Karpas-422 (cell line): ENCODE measurements around the gene RNF5. TPM values are rescaled to one million over a fixed set of nuclear protein-coding genes. Genes with fewer than 3 reads are reported as not detected.
A peak's percentile ranks its signal among the peaks of the same experiment; 100 is the strongest.
"Not testable (repeated sequence)": the region's sequence is repeated elsewhere in the genome, so short reads cannot be mapped to it uniquely, and the experiment has no call there.

ENCODE experiments used
- DNase-seq: peaks from one replicate; pipeline ENCODE4 v3.0.0-alpha.2; 2015
- H2AFZ ChIP-seq: fragments of 200-600 bp; sonication (generic); 2 replicates; pipeline ENCODE4 v1.6.1; 2014; ENCODE audit warnings: antibody characterized with exemption, low read length, mixed read lengths
- H3K27ac ChIP-seq: fragments of 200-600 bp; sonication (generic); 2 replicates; pipeline ENCODE4 v1.5.1; 2014; ENCODE audit warnings: mild to moderate bottlenecking, low read length, moderate library complexity
- H3K27me3 ChIP-seq: fragments of 200-600 bp; sonication (generic); 2 replicates; pipeline ENCODE4 v1.6.1; 2014; ENCODE audit warnings: low read length, mixed read lengths
- H3K36me3 ChIP-seq: fragments of 200-600 bp; sonication (generic); 2 replicates; pipeline ENCODE4 v1.6.1; 2014; ENCODE audit warnings: low read length, mixed read lengths; ENCODE audit not compliant: insufficient read depth
- H3K4me1 ChIP-seq: fragments of 200-600 bp; sonication (generic); 2 replicates; pipeline ENCODE4 v1.6.1; 2014; ENCODE audit warnings: mild to moderate bottlenecking, low read length, mixed read lengths
- H3K4me2 ChIP-seq: fragments of 200-600 bp; sonication (generic); 2 replicates; pipeline ENCODE4 v1.6.1; 2014; ENCODE audit warnings: low read length, low read depth, mild to moderate bottlenecking; ENCODE audit not compliant: poor library complexity, severe bottlenecking
- H3K4me3 ChIP-seq: fragments of 200-600 bp; sonication (generic); 2 replicates; pipeline ENCODE4 v1.5.1; 2014; ENCODE audit warnings: mild to moderate bottlenecking, antibody characterized with exemption, low read length, mixed read lengths
- H3K79me2 ChIP-seq: fragments of 200-600 bp; sonication (generic); 2 replicates; pipeline ENCODE4 v1.6.1; 2014; ENCODE audit warnings: mild to moderate bottlenecking, low read length, mixed read lengths
- H3K9ac ChIP-seq: fragments of 200-600 bp; sonication (generic); 2 replicates; pipeline ENCODE4 v1.6.0; 2014; ENCODE audit warnings: low read length
- H3K9me2 ChIP-seq: fragments of 200-600 bp; sonication (generic), shearing (Covaris generic); replicated peaks from 2 replicates; pipeline ENCODE4 v1.6.0; 2014; ENCODE audit warnings: mild to moderate bottlenecking, low read length, moderate library complexity; ENCODE audit not compliant: insufficient read depth
- H3K9me3 ChIP-seq: fragments of 300-700, 200-600 bp; sonication (generic); 2 replicates; pipeline ENCODE4 v1.6.1; 2014; ENCODE audit warnings: low read length, mixed read lengths
- H4K20me1 ChIP-seq: fragments of 200-600 bp; sonication (generic); 2 replicates; pipeline ENCODE4 v1.6.1; 2014; ENCODE audit warnings: mild to moderate bottlenecking, antibody characterized with exemption, low read length, low read depth; ENCODE audit not compliant: insufficient read depth
- total RNA-seq: library from RNA; depleted of rRNA; stranded (reverse); fragments of >200 nt; shearing (Covaris generic); gene quantifications from 2 replicates; pipeline ENCODE4 v1.2.3, GENCODE V29; 2014; ENCODE audit warnings: low replicate concordance

RNF5 gene
- total RNA-seq, 1 experiment from 2014 or later: 73.5 TPM

DNA sequence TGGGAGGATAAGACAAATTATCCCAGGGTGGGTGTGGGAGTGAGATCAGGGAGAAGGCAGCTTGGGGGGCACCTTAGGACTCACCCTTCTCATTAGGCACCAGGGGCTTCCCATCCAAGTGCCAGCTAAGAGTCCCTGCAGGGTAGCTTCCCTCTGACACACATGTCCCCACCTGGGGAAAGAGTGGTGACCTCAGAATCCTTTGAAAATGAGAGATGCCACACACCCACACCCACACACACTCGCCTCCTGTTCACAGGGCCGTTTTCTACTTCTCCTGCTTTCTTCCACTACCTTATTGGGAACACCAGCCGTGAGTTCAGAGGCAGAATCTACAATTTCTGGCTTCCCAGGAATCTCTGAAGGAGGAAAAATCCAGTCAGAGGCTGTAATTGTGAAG, 4.8 kb downstream of the RNF5 start:
- Histone ChIP-seq H3K4me1 (peaks cover 40% of the 10 kb centered on the region), H4K20me1 (no peaks in the 10 kb centered on the region), H3K9me2 (no peaks in the 10 kb centered on the region), H3K4me3 (no peak overlapping the region), H3K79me2 (peaks cover 25% of the 10 kb centered on the region), H3K27me3 (no peaks in the 10 kb centered on the region), H3K36me3 (peaks cover 9% of the 10 kb centered on the region), H3K9ac (no peak overlapping the region), H3K9me3 (no peaks in the 10 kb centered on the region), H3K27ac (no peak overlapping the region), H3K4me2 (no peak overlapping the region), H2AFZ (no peak overlapping the region)
- no peak for DNase-seq

DNA sequence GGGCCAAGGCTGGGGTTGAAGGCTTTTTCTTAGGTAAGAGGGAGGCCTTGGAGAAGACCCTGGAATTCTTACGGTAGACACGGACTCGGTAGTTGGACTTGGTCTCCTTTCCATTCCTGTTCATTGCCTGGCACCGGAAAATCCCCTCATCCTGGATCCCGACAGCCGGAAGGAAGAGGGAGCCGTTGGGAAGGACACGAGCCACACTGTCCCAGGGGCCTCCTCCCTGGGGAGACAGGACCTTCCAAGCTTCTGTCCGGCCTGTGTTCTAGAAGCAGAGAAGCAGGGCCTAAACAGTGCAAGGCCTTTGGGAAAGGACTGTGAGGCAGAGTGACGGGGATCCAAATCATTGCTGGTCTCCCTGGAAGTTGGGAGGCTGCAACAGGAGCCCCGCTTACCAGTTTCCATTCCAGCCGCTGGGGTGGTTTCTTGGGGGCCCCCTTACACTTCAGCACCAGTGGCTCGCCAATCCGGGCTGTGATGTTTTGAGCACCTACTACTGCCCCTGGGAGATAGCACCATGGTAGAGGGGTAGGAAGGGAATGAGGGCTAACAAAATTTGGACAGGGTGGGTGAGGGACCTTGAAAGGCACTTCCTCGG, 5.4 kb downstream of the RNF5 start:
- no peaks in the 10 kb centered on the region for H3K27me3 ChIP-seq
- no peaks in the 10 kb centered on the region for H3K9me3 ChIP-seq
- no peak overlapping the region for H3K4me3 ChIP-seq
- no peaks in the 10 kb centered on the region for H4K20me1 ChIP-seq
- no peak overlapping the region for H2AFZ ChIP-seq
- no peak overlapping the region for H3K4me2 ChIP-seq
- peaks cover 9% of the 10 kb centered on the region for H3K36me3 ChIP-seq
- no peak for DNase-seq
- peaks cover 45% of the 10 kb centered on the region for H3K4me1 ChIP-seq
- no peak overlapping the region for H3K27ac ChIP-seq
- H3K9ac ChIP-seq: no peak overlapping the region
- peaks cover 29% of the 10 kb centered on the region for H3K79me2 ChIP-seq
- no peaks in the 10 kb centered on the region for H3K9me2 ChIP-seq

DNA sequence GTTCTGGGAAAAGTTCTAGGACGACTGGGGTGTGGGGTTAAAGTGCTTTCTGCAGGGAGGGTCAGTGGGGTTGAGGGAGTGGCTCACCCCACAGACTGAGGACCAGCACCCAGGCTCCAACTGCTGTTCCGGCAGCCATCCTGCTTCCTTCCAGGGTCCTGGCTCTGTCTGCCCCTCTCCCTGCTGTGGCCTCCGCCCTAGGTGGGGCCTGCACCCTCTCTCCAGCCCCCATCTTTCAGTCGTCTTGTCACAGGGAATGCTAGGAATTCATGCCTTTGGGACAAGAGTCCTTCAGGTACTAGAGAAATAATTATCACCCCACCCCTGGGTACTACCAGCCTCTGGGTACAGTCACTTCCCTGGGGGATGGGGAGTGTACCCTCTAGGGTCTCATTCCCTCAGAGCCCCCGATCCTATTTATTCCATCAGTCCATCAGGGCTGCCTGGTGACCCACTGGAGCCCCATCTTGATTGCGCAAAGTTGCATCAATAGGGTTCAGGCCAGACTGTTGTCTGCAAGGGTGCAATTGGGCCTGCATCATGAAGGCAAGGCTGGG, 6.0 kb downstream of the RNF5 start, which contains the start of gene AGER:
AGER (minus strand) TSS at position 170 of the 557 bp plus-strand sequence; CDS start at position 139, 31 bp downstream.
- peaks cover 9% of the 10 kb centered on the region for H3K36me3 ChIP-seq
- no peaks in the 10 kb centered on the region for H3K9me3 ChIP-seq
- H3K9ac ChIP-seq: no peak within 1 kb of the TSS
- no peaks in the 10 kb centered on the region for H4K20me1 ChIP-seq
- no peak for DNase-seq
- no peaks in the 10 kb centered on the region for H3K27me3 ChIP-seq
- no peak within 1 kb of the TSS for H3K27ac ChIP-seq
- peaks cover 51% of the 10 kb centered on the region for H3K4me1 ChIP-seq
- no peak within 1 kb of the TSS for H3K4me3 ChIP-seq
- H3K4me2 ChIP-seq: no peak within 1 kb of the TSS
- peaks cover 29% of the 10 kb centered on the region for H3K79me2 ChIP-seq
- no peaks in the 10 kb centered on the region for H3K9me2 ChIP-seq
- no peak within 1 kb of the TSS for H2AFZ ChIP-seq

DNA sequence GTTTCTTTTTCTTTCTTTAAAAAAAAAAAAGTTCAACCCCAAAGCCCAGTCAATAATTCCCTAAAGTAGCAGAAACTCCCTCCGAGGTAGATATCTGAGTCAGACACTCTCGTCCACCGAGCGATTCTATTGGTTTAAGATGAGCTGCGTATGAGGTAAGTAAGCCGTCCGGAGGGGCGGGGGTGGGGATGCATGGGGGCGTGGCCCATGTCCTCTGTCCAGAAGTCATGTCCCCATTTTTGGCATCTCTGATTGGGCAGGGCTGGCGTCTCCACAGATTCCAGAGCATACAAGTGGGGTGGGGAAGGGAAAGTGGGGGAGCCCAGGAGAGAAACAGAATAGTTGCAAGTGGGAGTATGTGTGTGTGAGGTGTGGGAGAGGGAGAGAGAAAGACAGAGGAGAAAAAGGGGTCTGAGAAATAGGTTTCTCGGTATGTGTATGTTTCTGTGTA, 7.5 kb downstream of the RNF5 start:
- H3K9me3 ChIP-seq, H4K20me1 ChIP-seq, H3K9ac ChIP-seq, H2AFZ ChIP-seq, H3K27me3 ChIP-seq, H3K4me3 ChIP-seq, H3K36me3 ChIP-seq, H3K9me2 ChIP-seq: not testable (repeated sequence)
- Histone ChIP-seq H3K27ac (0 out of 2 replicates have a peak overlapping the region, but pooled peaks have one; percentile 15), H3K4me2 (peak overlapping the region; percentile 27), H3K4me1 (peaks cover 42% of the 10 kb centered on the region), H3K79me2 (peaks cover 27% of the 10 kb centered on the region)
- DNase-seq: peak; percentile 83

DNA sequence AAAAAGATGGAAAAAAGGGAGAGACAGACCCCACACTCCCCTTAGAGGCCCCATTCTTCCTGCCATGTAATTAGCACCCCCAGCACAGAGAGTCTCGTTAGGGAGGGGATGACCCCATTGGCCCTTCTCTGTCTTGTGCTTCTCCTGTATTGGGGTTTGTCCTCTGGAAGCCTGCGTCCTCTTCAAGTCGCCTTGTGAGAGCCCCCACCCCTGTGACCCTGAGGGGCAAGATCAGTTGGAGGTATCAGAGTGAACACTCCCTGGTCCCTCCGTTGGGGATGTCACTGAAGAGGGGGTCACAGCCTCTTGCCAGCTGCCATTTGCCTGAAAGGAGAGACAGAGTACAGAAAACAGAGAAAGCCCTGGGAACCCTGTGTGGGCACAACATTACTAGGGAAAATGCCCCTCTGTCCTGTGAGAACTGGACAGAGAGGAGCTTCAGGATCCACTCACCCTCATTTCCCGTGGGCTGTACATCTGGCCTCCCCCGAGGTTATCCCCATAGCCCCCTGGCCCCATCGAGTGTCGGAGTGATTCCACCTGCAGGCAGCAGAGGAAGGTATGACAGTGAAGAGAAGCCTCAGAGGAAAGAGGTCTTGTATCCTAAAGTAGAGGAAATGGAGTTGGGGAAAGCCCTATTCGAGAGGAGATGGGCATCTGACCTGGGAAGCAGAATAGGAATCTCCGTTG, 8.1 kb downstream of the RNF5 start:
- Histone ChIP-seq H3K27ac (0 out of 2 replicates have a peak overlapping the region, but pooled peaks have one; percentile 15), H3K4me2 (peak overlapping the region; percentile 27), H3K79me2 (peaks cover 32% of the 10 kb centered on the region), H3K4me1 (peaks cover 47% of the 10 kb centered on the region)
- not testable (repeated sequence) for H3K36me3 ChIP-seq, H3K4me3 ChIP-seq, H3K9me2 ChIP-seq, H3K9me3 ChIP-seq, H3K27me3 ChIP-seq, H2AFZ ChIP-seq, DNase-seq, H4K20me1 ChIP-seq, H3K9ac ChIP-seq

DNA sequence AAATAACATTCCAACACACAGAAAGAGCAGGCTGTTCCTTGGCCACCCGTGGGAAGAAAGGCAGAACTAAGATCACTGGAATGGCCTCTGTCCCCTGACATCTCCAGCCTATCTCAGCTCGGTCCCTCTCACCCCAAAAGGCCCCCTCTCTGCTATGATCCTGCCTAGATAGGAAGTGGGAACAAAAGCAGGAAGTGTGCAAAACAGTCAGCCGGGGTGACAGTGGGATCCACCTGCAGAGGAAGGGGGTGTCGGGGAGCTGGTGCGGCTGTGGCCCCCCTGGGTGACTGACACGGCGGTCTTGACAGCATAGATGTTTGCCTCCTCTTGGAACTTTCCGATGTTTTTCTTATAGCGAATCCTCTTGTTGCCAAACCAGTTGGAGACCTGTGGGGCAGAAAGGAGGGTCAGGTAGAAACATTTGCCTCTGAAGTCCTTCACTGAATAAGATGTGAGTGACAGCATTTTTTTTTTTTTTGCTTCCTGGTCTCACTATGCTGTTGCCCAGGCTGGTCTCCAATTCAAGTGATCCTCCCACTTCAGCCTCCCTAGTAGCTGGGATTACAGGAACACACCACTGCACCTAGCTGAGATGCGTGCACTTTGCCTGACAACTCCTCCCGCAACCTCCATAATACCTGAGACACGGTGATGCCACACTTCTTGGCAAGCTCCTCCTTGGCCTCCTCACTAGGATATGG, 9.0 kb downstream of the RNF5 start:
- H3K9me2 ChIP-seq: no peaks in the 10 kb centered on the region
- DNase-seq: peak; percentile 46
- peaks cover 54% of the 10 kb centered on the region for H3K4me1 ChIP-seq
- H3K9ac ChIP-seq: 0 out of 2 replicates have a peak overlapping the region, but pooled peaks have one; percentile 22
- H3K27ac ChIP-seq: no peak overlapping the region
- no peaks in the 10 kb centered on the region for H4K20me1 ChIP-seq
- H2AFZ ChIP-seq: no peak overlapping the region
- peaks cover 41% of the 10 kb centered on the region for H3K79me2 ChIP-seq
- H3K36me3 ChIP-seq: peaks cover 9% of the 10 kb centered on the region
- no peak overlapping the region for H3K4me3 ChIP-seq
- H3K4me2 ChIP-seq: peak overlapping the region; percentile 27
- no peaks in the 10 kb centered on the region for H3K9me3 ChIP-seq
- H3K27me3 ChIP-seq: no peaks in the 10 kb centered on the region

DNA sequence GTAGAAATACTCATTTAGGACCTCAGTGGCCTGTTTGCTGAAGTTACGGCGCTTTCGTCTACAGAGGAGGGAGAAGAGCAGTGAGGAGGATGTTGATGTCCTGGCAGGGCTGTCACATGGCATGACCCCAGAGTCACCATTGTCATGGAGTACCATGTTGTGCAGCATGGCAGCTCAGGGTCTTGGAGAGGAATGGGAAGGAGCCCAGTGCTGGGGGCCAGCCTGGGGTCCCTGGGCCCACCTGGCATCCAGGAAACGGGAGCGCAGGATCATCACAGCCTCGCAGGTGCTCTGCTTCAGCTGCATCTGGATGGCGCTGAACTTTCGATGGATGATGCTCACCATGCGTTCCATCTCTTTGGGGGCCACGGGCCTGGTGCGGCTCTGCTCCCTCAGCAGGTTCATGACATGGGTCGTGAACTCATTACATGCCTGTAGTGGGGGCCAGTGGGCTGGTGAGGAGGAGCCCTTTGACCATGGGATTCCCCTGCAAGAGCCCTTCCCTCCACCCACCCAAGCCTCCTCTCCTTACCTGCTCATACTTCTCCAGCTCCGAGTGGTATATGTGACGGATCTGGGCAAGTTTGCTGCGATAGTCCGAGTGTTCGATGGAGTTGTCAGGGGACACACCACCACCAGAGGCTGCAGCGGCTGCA, 9.6 kb downstream of the RNF5 start:
- H3K79me2 ChIP-seq: peaks cover 48% of the 10 kb centered on the region
- not testable (repeated sequence) for H3K9me3 ChIP-seq, H2AFZ ChIP-seq, H3K9me2 ChIP-seq, H3K36me3 ChIP-seq, H3K27me3 ChIP-seq, H3K27ac ChIP-seq, H4K20me1 ChIP-seq, H3K4me3 ChIP-seq, DNase-seq
- peak overlapping the region; percentile 95 for H3K9ac ChIP-seq
- H3K4me1 ChIP-seq: peaks cover 58% of the 10 kb centered on the region
- H3K4me2 ChIP-seq: peak overlapping the region; percentile 87
